ENCODE data around the gene CASP8.
"Not testable (repeated sequence)": the region's sequence is repeated elsewhere in the genome, so short reads cannot be mapped to it uniquely, and the experiment has no call there.

The CASP8 gene

GRCh38 chr2:201260302-201260800 lies at the start of gene CASP8:
TSS of gene CASP8 (plus strand) at chr2:201260536. CDS start at chr2:201266487, 5,951 bp downstream.
- no peak for DNase-seq

GRCh38 chr2:201215963-201216362 lies 44.4 kb upstream of the CASP8 start:
- DNase-seq: no peak

GRCh38 chr2:201216918-201217317 lies 43.4 kb upstream of the CASP8 start:
- DNase-seq: no peak

GRCh38 chr2:201218780-201219179 lies 41.6 kb upstream of the CASP8 start:
- DNase-seq: no peak

- DNase-seq: no peak
These were observed 40.8 kb upstream of the CASP8 start for GRCh38 chr2:201219328-201220096.

GRCh38 chr2:201220102-201220570 lies 40.2 kb upstream of the CASP8 start:
- DNase-seq: peak; percentile 51

- DNase-seq: no peak
These were observed 37.0 kb upstream of the CASP8 start for GRCh38 chr2:201223089-201224073.

GRCh38 chr2:201228271-201228911 lies 31.9 kb upstream of the CASP8 start:
- no peak for DNase-seq

- no peak for DNase-seq
These were observed 31.4 kb upstream of the CASP8 start for GRCh38 chr2:201228912-201229290.

- DNase-seq: peak; percentile 91
These were observed 28.4 kb upstream of the CASP8 start for GRCh38 chr2:201231781-201232466.

GRCh38 chr2:201232467-201232815 lies 27.9 kb upstream of the CASP8 start:
- DNase-seq: no peak

GRCh38 chr2:201233192-201233811 lies 27.0 kb upstream of the CASP8 start:
- DNase-seq: peak; percentile 95

GRCh38 chr2:201233812-201234662 lies 26.3 kb upstream of the CASP8 start:
- peak; percentile 24 for DNase-seq

GRCh38 chr2:201234663-201235135 lies 25.6 kb upstream of the CASP8 start:
- DNase-seq: no peak

- peak; percentile 34 for DNase-seq
These were observed 24.2 kb upstream of the CASP8 start for GRCh38 chr2:201235860-201236811.

- no peak for DNase-seq
These were observed 22.7 kb upstream of the CASP8 start for GRCh38 chr2:201237486-201238123.

- not testable (repeated sequence) for DNase-seq
These were observed 21.0 kb upstream of the CASP8 start for GRCh38 chr2:201239167-201239935.
